ENCODE results near the gene DLK1.

The DLK1 gene

DNA sequence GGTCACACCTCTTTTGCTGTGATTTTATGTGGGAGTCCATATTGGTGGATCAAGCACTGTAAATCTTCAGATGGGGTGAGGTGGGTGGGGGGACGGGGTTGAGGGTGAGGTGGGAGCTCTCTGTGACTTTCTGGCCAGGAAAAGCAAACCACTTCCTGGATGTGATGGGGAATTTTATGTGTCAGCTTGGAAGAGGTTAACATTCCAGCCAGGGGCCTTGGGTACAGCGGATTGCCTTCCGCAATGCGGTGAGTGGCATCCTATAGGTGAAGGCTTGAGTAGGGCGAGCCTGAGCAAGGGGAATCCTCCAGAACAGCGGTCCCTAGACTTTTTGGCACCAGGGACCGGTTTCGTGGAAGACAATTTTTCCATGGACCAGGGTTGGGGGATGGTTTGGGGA is 36.2 kb downstream of the DLK1 start:
- no peaks in the 10 kb centered on the region for H3K36me3 Mint-ChIP-seq (ENCODE audit: low read depth)
- H3K27me3 Mint-ChIP-seq, result peaks cover 4% of the 10 kb centered on the region
- no peak overlapping the region for H3K27ac Mint-ChIP-seq
- intact Hi-C loops (cut with micrococcal nuclease), result no loop called here
- H3K4me1 Mint-ChIP-seq (ENCODE audit: low read depth), result no peaks in the 10 kb centered on the region
- no peaks in the 10 kb centered on the region for H3K9me3 Mint-ChIP-seq
- H3K4me3 Mint-ChIP-seq, result no peak overlapping the region

DNA sequence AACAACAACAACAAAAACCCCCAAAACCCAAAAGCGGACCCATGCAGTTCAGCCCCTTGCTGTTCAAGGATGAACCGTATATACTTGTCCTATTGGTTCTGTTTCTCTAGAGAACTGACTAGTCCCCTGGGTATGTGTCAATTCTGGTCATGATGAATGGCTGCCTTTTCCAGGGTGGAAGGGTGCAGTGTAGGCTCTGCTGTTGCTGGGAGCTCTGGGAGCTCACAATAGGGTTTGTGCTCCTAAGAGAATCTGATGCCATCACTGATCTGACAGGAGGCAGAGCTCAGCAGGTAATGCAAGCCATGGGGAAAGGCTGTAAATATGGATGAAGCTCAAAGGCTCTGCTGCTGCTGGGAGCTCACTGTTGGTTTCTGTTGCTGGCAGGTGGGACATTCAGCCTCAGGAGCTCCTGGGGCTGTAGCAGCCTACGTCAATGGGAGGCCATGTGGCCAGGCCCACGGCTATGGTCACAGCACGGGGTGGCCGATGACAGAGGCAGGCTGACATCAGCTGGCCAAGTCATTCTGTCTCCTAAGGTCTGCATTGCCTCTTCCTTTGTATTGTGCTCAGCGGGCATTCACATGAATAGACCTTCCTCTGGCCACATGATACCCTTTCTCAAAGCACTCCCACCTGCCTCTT is 37.9 kb downstream of the DLK1 start:
- Mint-ChIP-seq H3K4me1 (ENCODE audit: low read depth) (no peaks in the 10 kb centered on the region), H3K36me3 (ENCODE audit: low read depth) (no peaks in the 10 kb centered on the region), H3K27me3 (peaks cover 3% of the 10 kb centered on the region), H3K4me3 (no peak overlapping the region), H3K9me3 (no peaks in the 10 kb centered on the region), H3K27ac (no peak overlapping the region)
- intact Hi-C loops (cut with micrococcal nuclease), result no loop called here

DNA sequence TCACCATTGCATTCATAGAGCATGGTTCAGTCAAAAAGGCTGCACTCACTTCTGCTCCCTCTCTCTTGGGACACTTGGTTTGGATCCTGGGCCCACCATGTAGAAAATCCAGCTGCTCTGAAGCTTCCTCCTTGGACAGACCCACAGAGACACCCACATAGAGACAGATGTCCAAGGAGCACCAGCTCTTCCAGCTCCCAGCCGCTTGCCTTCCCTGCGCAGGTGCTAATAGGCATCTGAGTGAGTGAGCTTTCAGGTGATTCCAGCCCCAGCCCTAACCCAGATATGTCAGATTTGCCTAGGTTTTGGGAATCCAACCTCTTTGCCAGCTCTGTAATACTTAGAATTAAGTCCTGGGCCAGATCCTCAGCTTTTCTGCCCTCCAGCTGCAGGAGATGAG is 38.6 kb downstream of the DLK1 start:
- Mint-ChIP-seq H3K9me3 (no peaks in the 10 kb centered on the region), H3K36me3 (ENCODE audit: low read depth) (no peaks in the 10 kb centered on the region), H3K4me3 (no peak overlapping the region), H3K4me1 (ENCODE audit: low read depth) (no peaks in the 10 kb centered on the region), H3K27ac (no peak overlapping the region), H3K27me3 (peaks cover 3% of the 10 kb centered on the region)
- intact Hi-C loops (cut with micrococcal nuclease), result no loop called here

DNA sequence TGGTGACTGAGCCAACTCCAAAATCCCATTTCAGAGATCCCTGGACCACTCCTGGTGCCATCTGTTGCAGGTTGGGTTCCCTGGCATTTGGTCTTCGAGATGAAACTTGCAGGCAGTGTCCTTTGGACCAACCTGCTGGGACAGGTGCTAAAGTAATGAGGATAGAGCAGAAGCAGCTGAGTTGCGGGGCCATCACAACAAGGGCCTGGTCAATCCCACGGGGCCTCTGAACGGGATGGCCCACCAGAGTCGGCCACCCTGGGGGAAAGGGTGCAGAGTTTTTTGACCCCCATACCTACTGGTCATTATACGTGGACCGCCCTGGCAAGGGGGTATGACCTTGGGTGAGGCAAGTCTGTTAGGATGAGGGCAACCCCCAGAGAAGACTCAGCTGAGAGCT is 39.3 kb downstream of the DLK1 start:
- peaks cover 3% of the 10 kb centered on the region for H3K27me3 Mint-ChIP-seq
- intact Hi-C loops (cut with micrococcal nuclease), result no loop called here
- no peak overlapping the region for H3K4me3 Mint-ChIP-seq
- no peaks in the 10 kb centered on the region for H3K36me3 Mint-ChIP-seq (ENCODE audit: low read depth)
- no peak overlapping the region for H3K27ac Mint-ChIP-seq
- H3K4me1 Mint-ChIP-seq (ENCODE audit: low read depth), result no peaks in the 10 kb centered on the region
- peaks cover 7% of the 10 kb centered on the region for H3K9me3 Mint-ChIP-seq

DNA sequence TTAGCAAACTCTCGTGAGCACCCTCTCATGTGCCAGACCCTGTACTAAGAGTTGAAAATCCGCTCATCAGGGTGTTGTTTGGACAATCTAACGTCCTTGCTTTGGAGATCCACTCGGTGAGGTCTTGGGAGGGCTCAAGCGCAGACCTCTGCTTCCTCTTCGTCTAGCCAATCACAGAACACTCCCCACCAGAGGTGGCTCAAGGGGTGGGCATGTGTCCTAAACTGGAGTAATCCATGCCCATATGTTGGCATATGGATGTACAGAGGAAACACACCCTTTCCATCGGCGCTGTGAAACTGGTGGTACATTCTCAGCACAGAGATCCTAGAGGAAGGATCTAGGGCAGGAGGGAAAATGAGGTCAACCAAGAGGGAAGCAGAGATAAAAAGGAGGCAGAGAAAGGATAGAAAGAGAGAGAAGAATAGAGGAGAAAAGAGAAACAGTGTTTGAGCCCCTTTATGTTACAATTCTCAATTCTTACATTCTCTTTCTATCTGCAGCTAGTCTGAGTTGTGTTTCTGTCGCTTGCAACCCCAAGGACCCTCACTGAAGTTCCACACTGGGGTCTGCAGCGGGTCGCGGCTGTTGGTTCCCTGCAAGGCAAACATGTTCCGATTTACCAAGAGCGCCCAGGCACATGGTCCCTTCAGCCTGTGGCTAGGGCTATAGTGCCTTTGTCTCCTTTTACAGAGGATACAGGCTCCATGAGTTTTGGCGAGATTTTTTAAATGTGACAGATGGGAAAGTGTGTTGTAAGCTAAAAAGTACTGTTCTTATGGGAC is 40.5 kb downstream of the DLK1 start:
- H3K4me3 Mint-ChIP-seq, result no peak overlapping the region
- H3K27ac Mint-ChIP-seq, result no peak overlapping the region
- H3K36me3 Mint-ChIP-seq (ENCODE audit: low read depth), result no peaks in the 10 kb centered on the region
- H3K27me3 Mint-ChIP-seq, result peaks cover 3% of the 10 kb centered on the region
- intact Hi-C loops (cut with micrococcal nuclease), result no loop called here
- no peaks in the 10 kb centered on the region for H3K4me1 Mint-ChIP-seq (ENCODE audit: low read depth)
- H3K9me3 Mint-ChIP-seq, result peaks cover 13% of the 10 kb centered on the region

DNA sequence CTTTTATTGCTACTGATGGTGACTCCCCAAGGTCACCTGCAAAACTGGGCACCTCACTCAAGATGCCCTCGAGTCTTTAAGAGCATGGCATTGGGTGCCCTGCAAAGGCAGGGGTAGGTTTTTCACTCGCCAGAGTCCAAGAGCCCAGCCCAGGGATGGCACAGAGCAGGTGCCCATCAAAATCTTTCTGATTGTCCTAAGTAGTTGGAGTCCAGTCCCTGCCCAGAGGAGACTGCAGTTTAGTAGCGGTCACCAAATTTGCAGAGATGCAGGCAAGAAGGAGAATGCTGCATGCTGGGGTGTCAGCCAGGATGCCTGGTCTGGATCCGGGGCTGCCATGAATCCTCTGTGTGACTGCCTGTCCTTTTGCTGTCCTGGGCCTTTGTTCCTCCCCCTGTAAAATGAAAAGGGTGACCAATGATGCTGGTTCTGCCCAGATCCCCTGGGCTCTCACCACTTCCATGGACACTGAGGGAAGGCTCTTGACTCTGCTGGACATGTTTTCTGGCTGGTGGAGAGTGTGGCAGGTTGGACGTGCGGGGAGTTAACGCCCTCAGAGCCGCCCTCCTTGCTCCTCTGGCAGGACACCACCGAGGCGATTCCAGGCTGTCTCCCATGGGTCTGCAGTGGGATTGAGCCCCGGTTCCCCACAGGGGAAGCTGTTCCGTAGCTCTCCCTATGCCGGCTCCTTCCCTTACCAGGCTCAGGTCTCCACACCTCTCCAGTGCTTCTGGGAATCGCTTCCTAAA is 41.3 kb downstream of the DLK1 start:
- Mint-ChIP-seq H3K4me3 (no peak overlapping the region), H3K4me1 (ENCODE audit: low read depth) (no peaks in the 10 kb centered on the region), H3K27ac (no peak overlapping the region), H3K36me3 (ENCODE audit: low read depth) (no peaks in the 10 kb centered on the region), H3K9me3 (peaks cover 13% of the 10 kb centered on the region), H3K27me3 (peaks cover 3% of the 10 kb centered on the region)
- intact Hi-C loops (cut with micrococcal nuclease), result no loop called here

DNA sequence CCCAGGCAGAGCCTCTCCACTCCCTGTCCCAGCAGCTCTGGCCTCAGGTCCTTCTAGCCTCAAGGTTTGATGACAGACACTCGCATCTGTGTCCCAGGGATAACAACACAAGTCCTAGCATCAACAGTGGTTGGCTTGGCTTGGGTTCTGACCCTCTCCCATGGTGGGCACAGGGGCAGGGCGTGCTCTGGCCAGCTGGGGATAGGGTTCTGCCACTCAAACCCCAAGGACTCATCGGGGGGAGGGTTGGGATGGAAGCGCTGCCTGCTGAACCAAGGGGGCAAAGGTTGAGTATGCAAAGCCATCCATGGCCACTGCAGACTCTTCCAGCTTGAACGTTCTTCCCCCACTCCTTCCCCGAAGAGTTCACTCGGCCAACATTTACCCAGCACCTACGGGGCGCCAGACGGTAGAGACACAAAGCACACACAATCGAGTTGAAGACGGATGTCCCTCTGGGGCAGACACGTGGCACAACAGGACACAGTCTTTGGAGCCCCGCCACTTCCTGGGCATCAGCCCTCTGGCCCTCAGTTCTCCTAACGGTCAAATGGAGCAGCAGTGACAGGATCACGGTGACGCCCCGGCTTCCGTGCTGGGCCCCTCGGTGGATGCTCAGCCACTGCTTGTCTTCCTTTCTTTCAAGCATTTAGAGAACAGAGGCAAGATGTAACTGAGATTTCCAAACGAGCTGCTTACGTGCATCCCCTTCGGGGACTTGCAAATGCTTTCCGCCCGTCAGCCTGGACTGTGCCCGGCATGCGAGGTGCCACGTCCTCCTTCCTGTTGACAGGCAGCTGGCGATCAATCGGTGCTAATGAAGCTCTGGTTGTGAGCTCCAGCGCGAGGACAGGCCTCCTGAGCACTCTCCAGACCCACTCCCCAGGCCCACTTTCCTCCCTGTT is 42.6 kb downstream of the DLK1 start:
- Mint-ChIP-seq H3K36me3 (ENCODE audit: low read depth) (no peaks in the 10 kb centered on the region), H3K4me1 (ENCODE audit: low read depth) (no peaks in the 10 kb centered on the region), H3K9me3 (peaks cover 13% of the 10 kb centered on the region), H3K27ac (no peak overlapping the region), H3K27me3 (peaks cover 3% of the 10 kb centered on the region), H3K4me3 (no peak overlapping the region)
- intact Hi-C loops (cut with micrococcal nuclease), result no loop called here

DNA sequence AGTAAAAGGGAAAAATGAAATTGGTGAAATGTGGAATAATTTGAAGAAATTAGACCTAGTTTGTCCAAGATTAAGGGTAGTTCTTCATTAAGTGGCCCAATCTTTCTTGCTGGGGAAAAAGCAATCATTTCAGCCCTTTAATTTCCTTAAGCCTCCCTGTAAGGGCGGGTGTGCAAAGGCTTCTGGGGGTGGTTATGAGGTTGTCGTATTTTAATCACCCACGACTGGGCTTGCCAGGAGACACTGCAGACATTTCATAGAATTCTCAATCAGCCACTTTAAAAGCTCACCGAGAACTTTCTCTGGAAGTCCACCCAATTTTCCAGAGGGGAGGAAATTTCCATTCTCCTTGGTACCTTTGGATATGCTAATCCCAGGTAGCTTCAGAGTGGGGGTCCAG is 43.4 kb downstream of the DLK1 start:
- Mint-ChIP-seq H3K36me3 (ENCODE audit: low read depth) (no peaks in the 10 kb centered on the region), H3K27me3 (no peaks in the 10 kb centered on the region), H3K4me3 (no peak overlapping the region), H3K4me1 (ENCODE audit: low read depth) (no peaks in the 10 kb centered on the region), H3K9me3 (peaks cover 13% of the 10 kb centered on the region), H3K27ac (no peak overlapping the region)
- intact Hi-C loops (cut with micrococcal nuclease), result no loop called here

DNA sequence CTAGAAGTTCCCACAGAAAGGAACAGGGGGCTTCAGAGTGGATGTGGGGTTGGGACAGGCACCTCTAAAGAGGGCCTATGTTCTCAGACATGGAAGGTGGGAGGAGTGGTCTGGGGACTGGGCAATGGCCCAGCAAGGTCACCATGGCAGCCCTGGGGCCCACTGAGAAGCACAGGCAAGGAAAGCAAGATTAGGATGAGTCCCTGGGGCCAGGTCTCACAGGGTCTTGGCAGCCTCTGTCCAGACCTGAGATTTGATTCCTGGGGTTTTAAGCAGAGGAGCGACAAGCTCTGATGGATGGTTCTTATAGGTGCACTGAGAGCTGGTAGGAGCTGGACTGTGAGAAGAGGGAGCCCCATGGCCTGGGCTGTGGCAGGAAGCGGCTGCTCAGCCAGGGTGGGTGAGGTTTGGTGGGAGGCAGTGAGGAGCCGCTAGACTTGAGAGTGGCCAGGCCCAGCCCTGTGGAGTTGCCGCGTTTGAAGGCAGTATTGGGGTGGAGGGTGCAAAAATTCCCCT is 44.0 kb downstream of the DLK1 start:
- Mint-ChIP-seq H3K27ac (no peak overlapping the region), H3K4me3 (no peak overlapping the region), H3K9me3 (peaks cover 13% of the 10 kb centered on the region), H3K27me3 (no peaks in the 10 kb centered on the region), H3K36me3 (ENCODE audit: low read depth) (no peaks in the 10 kb centered on the region), H3K4me1 (ENCODE audit: low read depth) (no peaks in the 10 kb centered on the region)
- intact Hi-C loops (cut with micrococcal nuclease), result no loop called here

DNA sequence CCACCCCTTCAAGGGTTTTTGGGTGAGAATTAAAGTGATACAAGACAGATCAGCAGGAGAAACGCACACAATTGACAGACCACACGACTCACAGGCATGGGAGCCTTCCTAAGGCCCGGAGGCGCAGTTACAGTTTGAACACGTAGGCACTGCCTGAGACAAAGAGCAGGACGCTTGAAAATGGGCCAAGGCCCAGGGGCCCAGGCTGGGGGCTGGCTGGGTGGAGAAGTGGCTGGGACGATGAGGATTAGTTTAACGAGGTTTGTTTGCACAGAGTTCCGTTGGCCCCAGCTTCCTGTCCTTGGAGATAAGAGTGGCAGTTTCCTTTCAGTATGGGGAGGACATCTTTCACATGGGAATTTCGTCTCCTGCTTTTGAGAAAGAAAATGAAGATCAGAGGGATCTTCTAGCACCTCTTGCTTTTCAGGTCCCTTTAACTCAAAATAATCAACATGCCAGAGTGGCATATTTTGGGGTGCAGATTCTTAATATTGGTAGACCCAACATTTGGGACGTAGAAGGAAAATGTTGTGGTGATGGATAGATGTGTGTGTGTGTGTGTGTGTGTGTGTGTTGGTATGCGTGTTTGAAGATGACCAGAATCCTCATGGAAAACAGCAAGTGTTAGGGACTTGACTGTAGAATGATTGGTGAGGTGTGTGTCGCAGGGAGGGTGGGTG is 44.6 kb downstream of the DLK1 start:
- Mint-ChIP-seq H3K36me3 (ENCODE audit: low read depth) (no peaks in the 10 kb centered on the region), H3K9me3 (peaks cover 13% of the 10 kb centered on the region), H3K4me1 (ENCODE audit: low read depth) (no peaks in the 10 kb centered on the region), H3K27me3 (no peaks in the 10 kb centered on the region), H3K4me3 (no peak overlapping the region), H3K27ac (no peak overlapping the region)
- intact Hi-C loops (cut with micrococcal nuclease), result no loop called here

DNA sequence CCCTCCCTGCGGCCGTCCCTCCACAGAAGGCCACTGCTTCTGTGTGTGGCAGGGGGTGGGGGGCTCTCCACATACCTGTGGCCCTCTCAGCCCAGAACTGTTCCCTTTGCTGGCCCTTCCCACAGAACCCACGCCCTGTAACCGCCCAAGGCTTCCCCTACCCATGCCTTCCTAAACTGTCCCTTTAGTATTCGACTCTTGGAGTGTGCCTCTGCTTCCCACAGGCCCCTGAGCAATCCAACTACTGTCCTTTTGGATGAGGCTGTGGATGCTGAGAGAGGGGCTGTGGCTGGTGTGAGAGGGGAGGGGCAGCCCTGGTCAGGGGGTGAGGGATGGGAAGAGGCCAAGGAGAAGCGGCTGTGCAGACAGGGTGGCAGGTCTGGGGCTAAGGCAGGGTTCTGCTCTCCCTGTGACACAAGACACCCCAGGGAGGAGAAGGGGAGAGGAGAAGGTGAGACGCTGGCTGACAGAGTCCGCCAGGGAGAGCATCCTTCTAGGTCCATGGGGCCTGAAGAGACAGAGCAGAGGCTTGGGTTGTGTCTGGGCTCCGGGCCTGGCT is 46.0 kb downstream of the DLK1 start:
- Mint-ChIP-seq H3K4me3 (no peak overlapping the region), H3K36me3 (ENCODE audit: low read depth) (no peaks in the 10 kb centered on the region), H3K27ac (no peak overlapping the region), H3K9me3 (peaks cover 13% of the 10 kb centered on the region), H3K4me1 (ENCODE audit: low read depth) (no peaks in the 10 kb centered on the region), H3K27me3 (no peaks in the 10 kb centered on the region)
- intact Hi-C loops (cut with micrococcal nuclease), result no loop called here

DNA sequence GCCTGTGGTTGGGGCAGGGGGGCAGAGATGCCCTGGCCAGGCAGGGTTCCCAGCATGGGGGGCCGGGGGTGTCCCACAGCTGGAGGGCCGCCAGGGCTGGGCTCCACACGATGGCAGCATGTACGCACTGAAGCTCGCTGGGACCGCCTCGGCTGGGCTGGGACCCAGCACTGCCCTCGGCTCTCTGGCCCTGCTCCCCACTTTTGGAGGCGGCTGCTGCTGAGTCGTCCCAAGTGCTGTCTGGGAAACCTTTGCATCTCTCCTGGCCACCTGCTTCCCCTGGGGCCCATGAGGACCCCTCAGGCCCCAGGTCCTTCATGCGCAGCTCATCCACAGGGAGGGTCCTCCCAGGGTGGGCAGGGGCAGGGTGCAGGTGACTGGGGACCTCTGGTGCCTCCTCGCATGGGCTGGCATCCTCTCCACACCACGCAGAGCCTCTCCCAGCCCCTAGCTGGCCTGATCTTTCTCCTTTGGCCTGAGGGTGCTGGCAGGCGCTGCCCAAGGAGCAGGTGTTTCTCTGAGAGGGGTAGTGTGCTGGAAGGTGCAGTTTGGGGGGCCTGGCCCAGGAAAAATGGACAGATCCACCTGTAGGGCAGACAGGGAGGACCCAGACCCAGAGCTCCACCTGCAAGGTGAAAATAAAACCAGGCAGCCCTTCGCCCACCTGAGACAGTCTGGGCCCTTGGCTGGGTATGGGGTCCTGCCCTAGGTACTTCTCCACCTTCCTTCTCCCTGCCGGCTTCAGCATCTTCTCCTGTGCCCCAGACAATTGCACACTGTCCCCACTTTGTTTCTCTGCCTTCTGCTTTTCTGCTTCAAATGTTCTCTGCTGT is 46.9 kb downstream of the DLK1 start:
- Mint-ChIP-seq H3K27me3 (no peaks in the 10 kb centered on the region), H3K4me1 (ENCODE audit: low read depth) (no peaks in the 10 kb centered on the region), H3K27ac (no peak overlapping the region), H3K4me3 (no peak overlapping the region), H3K36me3 (ENCODE audit: low read depth) (no peaks in the 10 kb centered on the region), H3K9me3 (peaks cover 13% of the 10 kb centered on the region)
- intact Hi-C loops (cut with micrococcal nuclease), result no loop called here

Measured in dendritic cell treated with granulocyte-macrophage colony-stimulating factor and Interleukin-4, amounts not matched to agents 40 ng/mL and 50 ng/mL, for 4 days (primary cell).